Measurements from ENCODE around the gene NEURL1B.

The NEURL1B gene

DNA sequence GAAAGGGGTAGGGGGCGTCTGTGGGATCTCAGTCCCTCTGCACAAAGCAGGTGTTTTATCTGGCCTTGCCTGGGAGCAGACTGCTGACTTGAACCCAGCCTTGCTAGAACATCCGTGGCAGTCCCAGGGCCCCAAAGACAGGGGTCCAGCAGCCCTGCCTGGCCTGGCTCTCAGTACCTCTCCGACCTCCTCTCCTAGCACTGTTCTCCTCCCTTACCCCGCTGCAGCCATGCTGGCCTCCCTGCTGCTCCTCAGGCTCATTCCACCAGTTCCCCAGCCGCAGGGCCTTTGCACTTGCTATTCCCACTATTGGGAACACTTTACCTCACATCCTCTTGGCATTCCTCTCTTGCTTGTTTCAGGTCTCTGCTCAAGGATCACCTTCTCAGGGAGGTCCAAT is 84.7 kb downstream of the NEURL1B start:
- POLR2A ChIA-PET = no interaction called here
- no peak overlapping the region for H3K27ac ChIP-seq (ENCODE audit: extremely low read depth, low read depth, low read length)
- H3K4me3 ChIP-seq (ENCODE audit: low read depth, low read length) = no peak overlapping the region
- no peak for TF ChIP-seq ZNF830 (tag by site-specific recombination; IDR thresholded peaks at IDR 0.05; ENCODE audit: low read depth)
- TF ChIP-seq ZNF623 (tag by site-specific recombination; IDR thresholded peaks at IDR 0.05) = peak; percentile 95
- H3K4me1 ChIP-seq (ENCODE audit: control insufficient read depth, insufficient read depth, low read length) = peaks cover 8% of the 10 kb centered on the region; the same call in 1 of the 2 replicates
- CTCF ChIA-PET = interaction anchor here (1.3 kb wide), 1 partner anchor 9 kb away, joined by 9 read pairs; no protein-coding TSS in a partner anchor
- H3K9me3 ChIP-seq (ENCODE audit: control insufficient read depth, insufficient read depth, low read depth, low read length) = no peaks in the 10 kb centered on the region
- H3K36me3 ChIP-seq (ENCODE audit: control insufficient read depth in 2 of 2, insufficient read depth in 1 of 2, low read length in 2 of 2) = no peaks in the 10 kb centered on the region

GRCh38 chr5:172726966-172727365 is 85.9 kb downstream of the NEURL1B start:
- TF ChIP-seq ZBTB49 (tag by site-specific recombination; IDR thresholded peaks at IDR 0.05; ENCODE audit: low read depth) (no peak), ZBTB8A (tag by site-specific recombination; IDR thresholded peaks at IDR 0.05) (no peak), ZNF266 (tag by site-specific recombination; IDR thresholded peaks at IDR 0.05; ENCODE audit: low read depth) (no peak), ZNF433 (tag by site-specific recombination; IDR thresholded peaks at IDR 0.05; ENCODE audit: low read depth) (no peak), BCL11B (tag by site-specific recombination; IDR thresholded peaks at IDR 0.05; ENCODE audit: low read depth) (no peak), ZNF658 (tag by site-specific recombination; IDR thresholded peaks at IDR 0.05) (no peak), SP3 (tag by site-specific recombination; IDR thresholded peaks at IDR 0.05) (no peak), ZBTB48 (tag by site-specific recombination; IDR thresholded peaks at IDR 0.05) (no peak), ZNF621 (tag by site-specific recombination; IDR thresholded peaks at IDR 0.05) (no peak), ZNF654 (tag by site-specific recombination; IDR thresholded peaks at IDR 0.05; ENCODE audit: low read depth) (no peak), ZNF677 (tag by site-specific recombination; IDR thresholded peaks at IDR 0.05) (no peak), ZFHX2 (tag by site-specific recombination; conservative IDR thresholded peaks at IDR 0.05) (no peak), ZBTB44 (tag by site-specific recombination; IDR thresholded peaks at IDR 0.05) (no peak), GLI4 (tag by site-specific recombination; IDR thresholded peaks at IDR 0.05) (no peak)
- TF ChIP-seq, protein P1, sequence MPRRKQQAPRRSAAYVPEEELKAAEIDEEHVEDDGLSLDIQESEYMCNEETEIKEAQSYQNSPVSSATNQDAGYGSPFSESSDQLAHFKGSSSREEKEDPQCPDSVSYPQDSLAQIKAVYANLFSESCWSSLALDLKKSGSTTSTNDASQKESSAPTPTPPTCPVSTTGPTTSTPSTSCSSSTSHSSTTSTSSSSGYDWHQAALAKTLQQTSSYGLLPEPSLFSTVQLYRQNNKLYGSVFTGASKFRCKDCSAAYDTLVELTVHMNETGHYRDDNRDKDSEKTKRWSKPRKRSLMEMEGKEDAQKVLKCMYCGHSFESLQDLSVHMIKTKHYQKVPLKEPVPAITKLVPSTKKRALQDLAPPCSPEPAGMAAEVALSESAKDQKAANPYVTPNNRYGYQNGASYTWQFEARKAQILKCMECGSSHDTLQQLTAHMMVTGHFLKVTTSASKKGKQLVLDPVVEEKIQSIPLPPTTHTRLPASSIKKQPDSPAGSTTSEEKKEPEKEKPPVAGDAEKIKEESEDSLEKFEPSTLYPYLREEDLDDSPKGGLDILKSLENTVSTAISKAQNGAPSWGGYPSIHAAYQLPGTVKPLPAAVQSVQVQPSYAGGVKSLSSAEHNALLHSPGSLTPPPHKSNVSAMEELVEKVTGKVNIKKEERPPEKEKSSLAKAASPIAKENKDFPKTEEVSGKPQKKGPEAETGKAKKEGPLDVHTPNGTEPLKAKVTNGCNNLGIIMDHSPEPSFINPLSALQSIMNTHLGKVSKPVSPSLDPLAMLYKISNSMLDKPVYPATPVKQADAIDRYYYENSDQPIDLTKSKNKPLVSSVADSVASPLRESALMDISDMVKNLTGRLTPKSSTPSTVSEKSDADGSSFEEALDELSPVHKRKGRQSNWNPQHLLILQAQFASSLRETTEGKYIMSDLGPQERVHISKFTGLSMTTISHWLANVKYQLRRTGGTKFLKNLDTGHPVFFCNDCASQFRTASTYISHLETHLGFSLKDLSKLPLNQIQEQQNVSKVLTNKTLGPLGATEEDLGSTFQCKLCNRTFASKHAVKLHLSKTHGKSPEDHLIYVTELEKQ (tag by site-specific recombination; IDR thresholded peaks at IDR 0.05; ENCODE audit: borderline replicate concordance) = no peak
- ChIA-PET CTCF (interaction anchor here (0.7 to 3.2 kb wide), 3 partner anchors 10 to 557 kb away, joined by 3 to 8 read pairs (median 5); no protein-coding TSS in a partner anchor), POLR2A (interaction anchor here (1.6 kb wide), 1 partner anchor 44 kb away, joined by 7 read pairs; the partner anchor contains the start of gene DUSP1)
- Histone ChIP-seq H3K4me1 (ENCODE audit: control insufficient read depth, insufficient read depth, low read length) (peaks cover 8% of the 10 kb centered on the region; the same call in 1 of the 2 replicates), H3K9me3 (ENCODE audit: control insufficient read depth, insufficient read depth, low read depth, low read length) (no peaks in the 10 kb centered on the region), H3K36me3 (ENCODE audit: control insufficient read depth in 2 of 2, insufficient read depth in 1 of 2, low read length in 2 of 2) (no peaks in the 10 kb centered on the region), H3K27ac (ENCODE audit: extremely low read depth, low read depth, low read length) (no peak overlapping the region), H3K4me3 (ENCODE audit: low read depth, low read length) (no peak overlapping the region)
